CD14-positive monocyte (primary cell): Measurements from ENCODE around the gene ZMYND19. TPM values are rescaled to one million over a fixed set of nuclear protein-coding genes. Genes with fewer than 3 reads are reported as not detected.
"Not testable (repeated sequence)": the region's sequence is repeated elsewhere in the genome, so short reads cannot be mapped to it uniquely, and the experiment has no call there.

ENCODE experiments used
- DNase-seq, 3 donors: peaks; one replicate each; pipeline ENCODE4 v3.0.0-alpha.2; 2011 to 2022
- H2AFZ ChIP-seq: 2 replicates; pipeline ENCODE4 v1.6.0; 2012; ENCODE audit warnings: mild to moderate bottlenecking, low read depth, low read length, inconsistent platforms; ENCODE audit not compliant: insufficient read depth, poor library complexity, severe bottlenecking
- H3K27ac ChIP-seq, 2 donors: 1 replicate in 1 of 2; 2 replicates in 1 of 2; pipeline ENCODE4 v1.5.1; 2012 to 2013; ENCODE audit warnings: low read length in 2 of 2, control low read depth in 1 of 2, inconsistent platforms in 1 of 2, low read depth in 1 of 2, mild to moderate bottlenecking in 1 of 2
- H3K27me3 ChIP-seq, 2 donors: one replicate each; pipeline versions ENCODE4 v1.6.0 to v1.6.1; 2011 to 2013; ENCODE audit warnings: low read length in 2 of 2; ENCODE audit not compliant: control insufficient read depth in 2 of 2, insufficient read depth in 2 of 2
- H3K36me3 ChIP-seq, 2 donors: replicated peaks in 1 of 2; 1 replicate in 1 of 2; 2 replicates in 1 of 2; pipeline versions ENCODE4 v1.5.1 to v1.6.1; 2012 to 2013; ENCODE audit warnings: low read length in 2 of 2, control low read depth in 1 of 2, inconsistent platforms in 1 of 2, mild to moderate bottlenecking in 1 of 2; ENCODE audit not compliant: insufficient read depth in 2 of 2, control insufficient read depth in 1 of 2
- H3K4me1 ChIP-seq, 2 donors: 1 replicate in 1 of 2; 2 replicates in 1 of 2; pipeline versions ENCODE4 v1.5.1 to v1.6.1; 2012 to 2013; ENCODE audit warnings: low read length in 2 of 2, control low read depth in 1 of 2, inconsistent platforms in 1 of 2, mild to moderate bottlenecking in 1 of 2, moderate library complexity in 1 of 2; ENCODE audit not compliant: insufficient read depth in 2 of 2, control insufficient read depth in 1 of 2
- H3K4me2 ChIP-seq: replicated peaks from 2 replicates; pipeline ENCODE3; 2012; ENCODE audit warnings: low read length, moderate library complexity, mild to moderate bottlenecking; ENCODE audit not compliant: poor library complexity, severe bottlenecking; ENCODE audit errors: extremely low read depth
- H3K4me3 ChIP-seq, 3 experiments: fragments of 200-600 bp in 1 of 3; sonication (generic) in 1 of 3; replicated peaks in 1 of 3; 1 replicate in 2 of 3; 2 replicates in 1 of 3; pipeline ENCODE4 v1.5.1; 2011 to 2013; ENCODE audit warnings: low read length in 3 of 3, mild to moderate bottlenecking in 3 of 3, control low read depth in 2 of 3, low read depth in 2 of 3, inconsistent platforms in 1 of 3, moderate library complexity in 1 of 3
- H3K79me2 ChIP-seq: 2 replicates; pipeline ENCODE4 v1.6.0; 2012; ENCODE audit warnings: mild to moderate bottlenecking, control low read depth, inconsistent platforms, low read length, moderate library complexity; ENCODE audit not compliant: insufficient read depth
- H3K9ac ChIP-seq: 2 replicates; pipeline ENCODE4 v1.6.0; 2017; ENCODE audit warnings: low read length, mild to moderate bottlenecking; ENCODE audit not compliant: insufficient read depth, poor library complexity, severe bottlenecking
- H3K9me3 ChIP-seq, 2 donors: replicated peaks in 1 of 2; 1 replicate in 1 of 2; 2 replicates in 1 of 2; pipeline versions ENCODE4 v1.5.1 to v1.6.1; 2012 to 2013; ENCODE audit warnings: low read length in 2 of 2, control low read depth in 1 of 2; ENCODE audit not compliant: control insufficient read depth in 1 of 2, insufficient read depth in 1 of 2
- H4K20me1 ChIP-seq: 2 replicates; pipeline ENCODE4 v1.6.0; 2012; ENCODE audit warnings: mild to moderate bottlenecking, low read length, control low read depth, moderate library complexity; ENCODE audit not compliant: insufficient read depth
- H3K27ac Mint-ChIP-seq, 7 donors: one replicate each; pipeline ENCODE4 v1.8.0; 2020; ENCODE audit warnings: mild to moderate bottlenecking in 7 of 7, mixed read lengths in 7 of 7, moderate library complexity in 6 of 7, inconsistent platforms in 2 of 7
- H3K27me3 Mint-ChIP-seq, 3 donors: one replicate each; pipeline ENCODE4 v1.8.0; 2021 to 2022; ENCODE audit warnings: low read depth in 3 of 3, mild to moderate bottlenecking in 3 of 3, mixed read lengths in 3 of 3, moderate library complexity in 3 of 3, inconsistent platforms in 1 of 3
- H3K36me3 Mint-ChIP-seq, 2 donors: one replicate each; pipeline ENCODE4 v1.8.0; 2020; ENCODE audit warnings: mixed read lengths in 2 of 2, inconsistent platforms in 1 of 2, mild to moderate bottlenecking in 1 of 2
- H3K4me1 Mint-ChIP-seq: one replicate; pipeline ENCODE4 v1.8.0; 2020; ENCODE audit warnings: mild to moderate bottlenecking, mixed read lengths
- H3K4me3 Mint-ChIP-seq, 2 donors: one replicate each; pipeline ENCODE4 v1.8.0; 2020; ENCODE audit warnings: mild to moderate bottlenecking in 2 of 2, mixed read lengths in 2 of 2, moderate library complexity in 1 of 2
- H3K9me3 Mint-ChIP-seq, 7 donors: one replicate each; pipeline ENCODE4 v1.8.0; 2020 to 2022; ENCODE audit warnings: mixed read lengths in 7 of 7, mild to moderate bottlenecking in 6 of 7, moderate library complexity in 6 of 7, inconsistent platforms in 2 of 7
- CTCF ChIP-seq: fragments of 200-600 bp; IDR thresholded peaks from one replicate; pipeline ENCODE4 v1.8.0; 2022; ENCODE audit warnings: antibody characterized with exemption, mild to moderate bottlenecking
- WGBS: methylation state at CpG from one replicate; pipeline ENCODE4 v1.1.5; 2013; ENCODE audit warnings: missing lambda C conversion rate; ENCODE audit not compliant: insufficient coverage; 5-methylcytosine and 5-hydroxymethylcytosine counted together
- intact Hi-C, 2 donors: fragments of 100-400 bp; cut with micrococcal nuclease; formaldehyde crosslinking; loops; one replicate each; pipeline versions ENCODE4 v1.15.0 to v1.15.1; 2023
- polyA plus RNA-seq, 3 donors: library from polyadenylated mRNA; depleted of rRNA in 1 of 3; unstranded in 2 of 3; stranded (reverse) in 1 of 3; fragments of 300-500 nt in 2 of 3; fragments of >200 nt in 1 of 3; fragmentation: Illumina TruSeq in 2 of 3; gene quantifications; 1 replicate in 2 of 3; 2 replicates in 1 of 3; pipeline ENCODE4 v1.2.3, GENCODE V29; 2012 to 2021

Gene ZMYND19
- polyA plus RNA-seq, 3 donors, result 1.9 to 12.4 (median 4.5) TPM

- no peaks in the 10 kb centered on the region for H3K9me3 Mint-ChIP-seq
- peaks cover 10 to 14% of the 10 kb centered on the region in 2 donors for H3K36me3 Mint-ChIP-seq
- H3K27me3 Mint-ChIP-seq, result peaks cover 0 to 2% (median 0%) of the 10 kb centered on the region in 3 donors
- Histone ChIP-seq H3K36me3 (no peaks in the 10 kb centered on the region), H2AFZ (no peak overlapping the region), H3K9me3 (no peaks in the 10 kb centered on the region), H4K20me1 (peaks cover 92% of the 10 kb centered on the region), H3K27me3 (no peaks in the 10 kb centered on the region), H3K4me3 (no peak overlapping the region), H3K4me1 (peaks cover 49 to 65% of the 10 kb centered on the region in 2 donors), H3K27ac (peak overlapping the region in 1 of 2 donors; percentile 63), H3K4me2 (no peak overlapping the region), H3K79me2 (peaks cover 97% of the 10 kb centered on the region), H3K9ac (no peak overlapping the region)
- peak in 1 of 3 donors; percentile 46 for DNase-seq
- intact Hi-C loops, result no loop called here
- H3K27ac Mint-ChIP-seq, result peak overlapping the region; percentile 15 to 88 (median 69)
- H3K4me1 Mint-ChIP-seq, result peaks cover 53% of the 10 kb centered on the region
- peak overlapping the region in 1 of 2 donors; percentile 1 for H3K4me3 Mint-ChIP-seq
- TF ChIP-seq CTCF, result no peak
- WGBS, result 39% methylated on average over 4 of the region's 4 CpGs
Measured at GRCh38 chr9:137630679-137631078, 40.4 kb upstream of the ZMYND19 start.

- Mint-ChIP-seq H3K4me1 (peaks cover 59% of the 10 kb centered on the region), H3K27me3 (peaks cover 0 to 2% (median 0%) of the 10 kb centered on the region in 3 donors), H3K36me3 (peaks cover 10 to 12% of the 10 kb centered on the region in 2 donors), H3K9me3 (no peaks in the 10 kb centered on the region), H3K4me3 (no peak overlapping the region), H3K27ac (peak overlapping the region in 5 of 7 donors; percentile 51 to 81 (median 66))
- H3K27me3 ChIP-seq, result no peaks in the 10 kb centered on the region
- no peak for TF ChIP-seq CTCF
- peaks cover 100% of the 10 kb centered on the region for H3K79me2 ChIP-seq
- H4K20me1 ChIP-seq, result peaks cover 94% of the 10 kb centered on the region
- no CpG with 5 or more reads among the region's 1 CpG for whole genome bisulfite sequencing
- no peaks in the 10 kb centered on the region for H3K36me3 ChIP-seq
- peaks cover 53 to 70% of the 10 kb centered on the region in 2 donors for H3K4me1 ChIP-seq
- no peak for DNase-seq
- intact Hi-C loops, result no loop called here
- no peaks in the 10 kb centered on the region for H3K9me3 ChIP-seq
- H3K9ac ChIP-seq, result no peak overlapping the region
- no peak overlapping the region for H3K4me2 ChIP-seq
- no peak overlapping the region for H2AFZ ChIP-seq
- H3K27ac ChIP-seq, result peak overlapping the region in 1 of 2 donors; percentile 63
- H3K4me3 ChIP-seq, result no peak overlapping the region
Measured at GRCh38 chr9:137630126-137630525, 39.8 kb upstream of the ZMYND19 start.

- WGBS, result 93% methylated on average over 9 of the region's 14 CpGs
- H3K27ac ChIP-seq, intact Hi-C loops, H3K4me3 Mint-ChIP-seq, H3K27me3 Mint-ChIP-seq, H3K4me3 ChIP-seq, DNase-seq, H3K9me3 ChIP-seq, H3K4me2 ChIP-seq, H3K36me3 ChIP-seq, H3K9ac ChIP-seq, H3K27me3 ChIP-seq, H3K9me3 Mint-ChIP-seq, H2AFZ ChIP-seq: not testable (repeated sequence)
- Histone ChIP-seq H3K4me1 (peaks cover 57 to 70% of the 10 kb centered on the region in 2 donors), H4K20me1 (peaks cover 90% of the 10 kb centered on the region), H3K79me2 (peaks cover 100% of the 10 kb centered on the region)
- Mint-ChIP-seq H3K4me1 (peaks cover 51% of the 10 kb centered on the region), H3K36me3 (peaks cover 8 to 19% of the 10 kb centered on the region in 2 donors), H3K27ac (peak overlapping the region in 2 of 7 donors; percentile 18 to 64)
Measured at GRCh38 chr9:137627406-137627805, 37.1 kb upstream of the ZMYND19 start.
